ENCODE results near the gene CBL.

DNA sequence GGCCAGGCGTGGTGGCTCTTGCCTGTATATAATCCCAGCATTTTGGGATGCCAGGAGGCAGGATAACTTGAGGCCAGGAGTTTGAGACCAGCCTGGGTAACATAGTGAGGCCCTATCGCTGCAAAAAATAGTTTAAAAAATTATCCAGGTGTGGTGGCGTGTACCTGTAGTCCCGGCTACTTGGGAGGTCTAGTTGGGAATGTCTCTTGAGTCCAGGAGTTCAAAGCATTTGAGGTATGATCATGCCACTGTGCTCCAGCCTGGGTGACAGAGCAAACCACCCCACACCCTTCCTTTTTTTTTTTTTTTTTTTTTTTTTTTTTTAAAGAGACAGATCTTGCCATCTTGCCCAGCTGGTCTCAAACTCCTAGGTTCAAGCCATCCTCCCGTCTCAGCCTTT, 16.8 kb downstream of the CBL start:
- TF ChIP-seq, protein P1, sequence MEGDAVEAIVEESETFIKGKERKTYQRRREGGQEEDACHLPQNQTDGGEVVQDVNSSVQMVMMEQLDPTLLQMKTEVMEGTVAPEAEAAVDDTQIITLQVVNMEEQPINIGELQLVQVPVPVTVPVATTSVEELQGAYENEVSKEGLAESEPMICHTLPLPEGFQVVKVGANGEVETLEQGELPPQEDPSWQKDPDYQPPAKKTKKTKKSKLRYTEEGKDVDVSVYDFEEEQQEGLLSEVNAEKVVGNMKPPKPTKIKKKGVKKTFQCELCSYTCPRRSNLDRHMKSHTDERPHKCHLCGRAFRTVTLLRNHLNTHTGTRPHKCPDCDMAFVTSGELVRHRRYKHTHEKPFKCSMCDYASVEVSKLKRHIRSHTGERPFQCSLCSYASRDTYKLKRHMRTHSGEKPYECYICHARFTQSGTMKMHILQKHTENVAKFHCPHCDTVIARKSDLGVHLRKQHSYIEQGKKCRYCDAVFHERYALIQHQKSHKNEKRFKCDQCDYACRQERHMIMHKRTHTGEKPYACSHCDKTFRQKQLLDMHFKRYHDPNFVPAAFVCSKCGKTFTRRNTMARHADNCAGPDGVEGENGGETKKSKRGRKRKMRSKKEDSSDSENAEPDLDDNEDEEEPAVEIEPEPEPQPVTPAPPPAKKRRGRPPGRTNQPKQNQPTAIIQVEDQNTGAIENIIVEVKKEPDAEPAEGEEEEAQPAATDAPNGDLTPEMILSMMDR (IDR thresholded peaks at IDR 0.05; ENCODE audit: insufficient read depth, low read depth, low read length), result no peak
- no peak for TF ChIP-seq EZH2 (IDR thresholded peaks at IDR 0.05; ENCODE audit: insufficient read depth, low read length)

All from astrocyte (in vitro differentiated cells and primary cell).